22Rv1 (cell line): Measurements from ENCODE around the gene THTPA.

Source experiments
- H3K27ac ChIP-seq: fragments of 450-650 bp; 2 replicates; pipeline ENCODE4 v1.5.1; 2017
- CTCF ChIP-seq: fragments of 450-650 bp; IDR thresholded peaks from 2 replicates; pipeline ENCODE4 v1.5.1; 2017; ENCODE audit warnings: mild to moderate bottlenecking
- ZFX ChIP-seq: fragments of 450-650 bp; IDR thresholded peaks from 2 replicates; pipeline ENCODE4 v1.6.1; 2017; ENCODE audit warnings: antibody characterized with exemption, borderline replicate concordance

The THTPA gene

GRCh38 chr14:23577710-23578392 lies 21.8 kb downstream of the THTPA start:
- H3K27ac ChIP-seq, result no peak overlapping the region
- TF ChIP-seq CTCF, result no peak
- no peak for TF ChIP-seq ZFX

GRCh38 chr14:23578560-23579310 lies 22.7 kb downstream of the THTPA start, which contains the start of gene JPH4:
TSS of gene JPH4 (minus strand) at chr14:23578790. CDS start at chr14:23577453, 1,337 bp downstream.
- no peak within 1 kb of the TSS for H3K27ac ChIP-seq
- TF ChIP-seq ZFX (no peak), CTCF (no peak)

GRCh38 chr14:23579311-23579630 lies 23.2 kb downstream of the THTPA start:
- no peak for TF ChIP-seq CTCF
- TF ChIP-seq ZFX, result no peak
- H3K27ac ChIP-seq, result no peak overlapping the region

GRCh38 chr14:23579739-23580138 lies 23.7 kb downstream of the THTPA start:
- no peak overlapping the region for H3K27ac ChIP-seq
- TF ChIP-seq ZFX, result no peak
- no peak for TF ChIP-seq CTCF

GRCh38 chr14:23580152-23580926 lies 24.3 kb downstream of the THTPA start:
- TF ChIP-seq CTCF, result no peak
- TF ChIP-seq ZFX, result no peak
- H3K27ac ChIP-seq, result no peak overlapping the region

GRCh38 chr14:23580948-23581281 lies 24.8 kb downstream of the THTPA start:
- TF ChIP-seq ZFX (no peak), CTCF (no peak)
- H3K27ac ChIP-seq, result no peak overlapping the region
